Activated CD4-positive, CD25-positive, alpha-beta regulatory T cell treated with anti-CD3 and anti-CD28 coated beads, Interleukin-2, amount 50 U/mL, for 24 hours (primary cell): ENCODE results near the gene IQCF2.
"Not testable (repeated sequence)": the region's sequence is repeated elsewhere in the genome, so short reads cannot be mapped to it uniquely, and the experiment has no call there.

ENCODE experiments used
- ATAC-seq, 2 donors: fragments of 150-1000 bp; cut with Tn5 transposase; one replicate each; pipeline ENCODE4 v1.10.0; 2021; ENCODE audit warnings: mild to moderate bottlenecking in 1 of 2, moderate library complexity in 1 of 2

The IQCF2 gene

GRCh38 chr3:51860703-51861665, at the start of gene IQCF2:
Gene IQCF2 (plus strand): TSS chr3:51861615. CDS start chr3:51861667, 52 bp downstream.
- ATAC-seq: peak in 1 of 2 donors; percentile 24

GRCh38 chr3:51813539-51813938, 47.9 kb upstream of the IQCF2 start:
- no peak for ATAC-seq

GRCh38 chr3:51814034-51814433, 47.4 kb upstream of the IQCF2 start:
- no peak for ATAC-seq

- ATAC-seq: no peak
Observed at GRCh38 chr3:51815614-51816013, 45.8 kb upstream of the IQCF2 start.

GRCh38 chr3:51816723-51817122, 44.7 kb upstream of the IQCF2 start:
- no peak for ATAC-seq

GRCh38 chr3:51817375-51817774, 44.0 kb upstream of the IQCF2 start:
- ATAC-seq: no peak

GRCh38 chr3:51819151-51819550, 42.3 kb upstream of the IQCF2 start:
- no peak for ATAC-seq

GRCh38 chr3:51819709-51820406, 41.6 kb upstream of the IQCF2 start:
- no peak for ATAC-seq

- ATAC-seq: no peak
Observed at GRCh38 chr3:51828297-51828696, 33.1 kb upstream of the IQCF2 start.

GRCh38 chr3:51830345-51830744, 31.1 kb upstream of the IQCF2 start:
- ATAC-seq: no peak

GRCh38 chr3:51830836-51831385, 30.5 kb upstream of the IQCF2 start:
- ATAC-seq: no peak

GRCh38 chr3:51836606-51837005, 24.8 kb upstream of the IQCF2 start:
- no peak for ATAC-seq

- ATAC-seq: no peak
Observed at GRCh38 chr3:51845129-51845528, 16.3 kb upstream of the IQCF2 start.

GRCh38 chr3:51855411-51855810, 6.0 kb upstream of the IQCF2 start:
- not testable (repeated sequence) for ATAC-seq

GRCh38 chr3:51862886-51863285, 1.5 kb downstream of the IQCF2 start:
- no peak for ATAC-seq

GRCh38 chr3:51868896-51869295, 7.5 kb downstream of the IQCF2 start:
- ATAC-seq: not testable (repeated sequence)

- ATAC-seq: no peak
Observed at GRCh38 chr3:51869304-51869703, 7.9 kb downstream of the IQCF2 start.

- no peak for ATAC-seq
Observed at GRCh38 chr3:51873253-51873766, 11.9 kb downstream of the IQCF2 start.

GRCh38 chr3:51873876-51874275, 12.5 kb downstream of the IQCF2 start:
- ATAC-seq: no peak

GRCh38 chr3:51874411-51874810, 13.0 kb downstream of the IQCF2 start:
- no peak for ATAC-seq

- ATAC-seq: no peak
Observed at GRCh38 chr3:51874889-51875288, 13.5 kb downstream of the IQCF2 start.

GRCh38 chr3:51875501-51875900, 14.1 kb downstream of the IQCF2 start, which contains the start of gene IQCF5:
Gene IQCF5 (minus strand): TSS chr3:51875601. CDS start chr3:51875531, 70 bp downstream.
- ATAC-seq: no peak

GRCh38 chr3:51876186-51876585, 14.8 kb downstream of the IQCF2 start:
- no peak for ATAC-seq
